Endothelial cell of umbilical vein (primary cell): Measurements from ENCODE around the gene CHP1. TPM values are rescaled to one million over a fixed set of nuclear protein-coding genes. Genes with fewer than 3 reads are reported as not detected.
"Not testable (repeated sequence)": the region's sequence is repeated elsewhere in the genome, so short reads cannot be mapped to it uniquely, and the experiment has no call there.

Source experiments
- BruUV-seq: library from RNA; stranded (reverse); fragments of 400-500 nt; replicated peaks from 2 replicates; lab custom pipeline; 2021; lab: Mats Ljungman, UMichigan
- CTCF ChIA-PET: fragments of 300-600, 350-600 bp; sonication (Branson Sonifier 250); formaldehyde crosslinking; loops from one replicate; lab custom pipeline; 2021; ENCODE audit warnings: antibody characterized with exemption, inconsistent platforms; lab: Charles Lee
- POLR2A ChIA-PET: fragments of 300-600, 350-600 bp; sonication (Branson Sonifier 250); formaldehyde crosslinking; loops from one replicate; lab custom pipeline; 2021; ENCODE audit warnings: antibody characterized with exemption, inconsistent platforms; lab: Charles Lee
- DNase-seq: peaks from one replicate; pipeline ENCODE4 v3.0.0-alpha.2; 2011; ENCODE audit warnings: low read depth, low spot score
- FAIRE-seq: peaks from 2 replicates; lab custom pipeline; 2011; peaks lifted over from hg19 to GRCh38; lab: Jason Lieb, UNC
- H2AFZ ChIP-seq: 2 replicates; pipeline ENCODE4 v1.6.0; 2012; ENCODE audit warnings: low read depth, low read length, control low read depth, inconsistent platforms
- H3K27ac ChIP-seq: 2 replicates; pipeline ENCODE4 v1.5.1; 2011; ENCODE audit warnings: low read depth, mild to moderate bottlenecking, control low read depth, low read length, moderate library complexity; ENCODE audit not compliant: insufficient read depth
- H3K27me3 ChIP-seq, 2 experiments: 2 replicates each; pipeline versions ENCODE4 v1.6.0 to v1.6.1; 2011; ENCODE audit warnings: low read length in 2 of 2, mixed read lengths in 1 of 2; ENCODE audit not compliant: control insufficient read depth in 2 of 2, insufficient read depth in 2 of 2
- H3K36me3 ChIP-seq, 2 experiments: 2 replicates in 1 of 2; 3 replicates in 1 of 2; pipeline ENCODE4 v1.5.1; 2011; ENCODE audit warnings: low read length in 2 of 2, mild to moderate bottlenecking in 1 of 2, moderate library complexity in 1 of 2; ENCODE audit not compliant: control insufficient read depth in 2 of 2, insufficient read depth in 2 of 2; ENCODE audit errors: extremely low read depth in 1 of 2
- H3K4me1 ChIP-seq: 3 replicates; pipeline ENCODE4 v1.5.1; 2011; ENCODE audit warnings: mild to moderate bottlenecking, low read length; ENCODE audit not compliant: control insufficient read depth, insufficient read depth; ENCODE audit errors: extremely low read depth
- H3K4me2 ChIP-seq: 2 replicates; pipeline ENCODE4 v1.6.1; 2011; ENCODE audit warnings: low read length, control low read depth, mixed read lengths; ENCODE audit not compliant: insufficient read depth
- H3K4me3 ChIP-seq, 3 experiments: fragments of 200-600 bp in 1 of 3; sonication (generic), shearing (Covaris generic) in 1 of 3; replicated peaks in 1 of 3; 2 replicates each; pipeline ENCODE4 v1.5.1; 2011 to 2016; ENCODE audit warnings: control low read depth in 3 of 3, low read length in 3 of 3, mild to moderate bottlenecking in 2 of 3, inconsistent platforms in 1 of 3, low read depth in 1 of 3, moderate library complexity in 1 of 3; ENCODE audit not compliant: insufficient read depth in 1 of 3
- H3K79me2 ChIP-seq: 2 replicates; pipeline ENCODE4 v1.6.0; 2012; ENCODE audit warnings: low read length, inconsistent platforms; ENCODE audit not compliant: control insufficient read depth, insufficient read depth
- H3K9ac ChIP-seq: replicated peaks from 2 replicates; pipeline ENCODE3; 2011; ENCODE audit warnings: low read length, control low read depth; ENCODE audit not compliant: insufficient read depth; ENCODE audit errors: extremely low read depth
- H3K9me1 ChIP-seq: replicated peaks from 3 replicates; pipeline ENCODE4 v1.6.0; 2011; ENCODE audit warnings: mild to moderate bottlenecking, low read length; ENCODE audit not compliant: control insufficient read depth, insufficient read depth; ENCODE audit errors: extremely low read depth
- H3K9me3 ChIP-seq: replicated peaks from 2 replicates; pipeline ENCODE4 v1.5.1; 2012; ENCODE audit warnings: low read length, inconsistent platforms; ENCODE audit not compliant: control insufficient read depth, insufficient read depth
- H4K20me1 ChIP-seq: replicated peaks from 2 replicates; pipeline ENCODE3; 2011; ENCODE audit warnings: mild to moderate bottlenecking, low read length; ENCODE audit not compliant: control insufficient read depth, insufficient read depth; ENCODE audit errors: extremely low read depth
- CTCF ChIP-seq, 2 donors: IDR thresholded peaks; 1 replicate in 1 of 2; 2 replicates in 1 of 2; pipeline ENCODE4 v1.5.1; 2011; ENCODE audit warnings: low read length in 2 of 2, mild to moderate bottlenecking in 2 of 2, moderate library complexity in 2 of 2, control low read depth in 1 of 2, inconsistent platforms in 1 of 2, low read depth in 1 of 2; ENCODE audit not compliant: insufficient read depth in 1 of 2; ENCODE audit errors: extremely low read depth in 1 of 2
- EZH2 ChIP-seq: IDR thresholded peaks from 2 replicates; pipeline ENCODE4 v1.6.1; 2012; ENCODE audit warnings: borderline replicate concordance, low read depth, mild to moderate bottlenecking, moderate library complexity, low read length, inconsistent platforms; ENCODE audit not compliant: severe bottlenecking
- FOS ChIP-seq: IDR thresholded peaks from 2 replicates; pipeline ENCODE4 v1.6.1; 2011; ENCODE audit warnings: mild to moderate bottlenecking, low read length, moderate library complexity, borderline replicate concordance; ENCODE audit not compliant: insufficient read depth
- GATA2 ChIP-seq: IDR thresholded peaks from 2 replicates; pipeline ENCODE4 v1.7.0; 2011; ENCODE audit warnings: low read depth, mild to moderate bottlenecking, moderate library complexity, mixed read lengths, low read length; ENCODE audit not compliant: insufficient read length, insufficient read depth
- JUN ChIP-seq: IDR thresholded peaks from 2 replicates; pipeline ENCODE4 v1.6.1; 2011; ENCODE audit warnings: borderline replicate concordance, low read depth; ENCODE audit not compliant: insufficient read length, insufficient read depth
- MAX ChIP-seq: IDR thresholded peaks from 2 replicates; pipeline ENCODE4 v1.6.1; 2011; ENCODE audit not compliant: insufficient read depth, insufficient read length
- MYC ChIP-seq: IDR thresholded peaks from one replicate; pipeline ENCODE4 v1.6.1; 2011; ENCODE audit warnings: mild to moderate bottlenecking, low read depth, low read length
- POLR2A ChIP-seq: IDR thresholded peaks from 2 replicates; pipeline ENCODE4 v1.6.1; 2012; ENCODE audit warnings: low read depth, mild to moderate bottlenecking, control low read depth, low read length
- POLR2AphosphoS5 ChIP-seq: IDR thresholded peaks from 2 replicates; pipeline ENCODE4 v1.6.1; 2012; ENCODE audit warnings: low read depth, mild to moderate bottlenecking, control low read depth, low read length, moderate library complexity; ENCODE audit not compliant: insufficient read depth
- dilution Hi-C: fragments of 300-500 bp; cut with MboI; formaldehyde crosslinking; loops from one replicate; pipeline ENCODE4 v1.15.0; 2019; ENCODE audit warnings: low sequenced_read_pairs; ENCODE audit not compliant: extremely low pct_ligation_motif_present
- intact Hi-C: fragments of 100-400 bp; cut with micrococcal nuclease; formaldehyde crosslinking; loops from one replicate; pipeline ENCODE4 v1.10.0; 2022
- polyA plus RNA-seq, 4 experiments: library from polyadenylated mRNA; depleted of rRNA in 3 of 4; stranded (reverse) in 3 of 4; unstranded in 1 of 4; fragments of >200 nt; gene quantifications; 2 replicates each; pipeline versions ENCODE4 v1.2.1 to v1.2.3, GENCODE V29; 2011 to 2012; ENCODE audit warnings: missing spikeins in 1 of 4
- total RNA-seq: library from RNA; stranded (reverse); gene quantifications from 2 replicates; pipeline ENCODE4 v1.2.3, GENCODE V29; 2021

The CHP1 gene
- total and polyA plus RNA-seq, 2 donors (not counting 3 experiments of a cell fraction or from before 2014, with no cell fraction given), result 49.1 to 96.2 TPM

- H3K4me1 ChIP-seq, H4K20me1 ChIP-seq, DNase-seq, H2AFZ ChIP-seq, dilution Hi-C loops, H3K27me3 ChIP-seq, H3K9ac ChIP-seq, H3K27ac ChIP-seq, H3K36me3 ChIP-seq, intact Hi-C loops, H3K9me3 ChIP-seq, FAIRE-seq, H3K79me2 ChIP-seq, BruUV-seq, H3K4me3 ChIP-seq, POLR2A ChIA-PET, H3K4me2 ChIP-seq, H3K9me1 ChIP-seq: not testable (repeated sequence)
- CTCF ChIA-PET, result interaction anchor here (1.1 kb wide), 1 partner anchor 9 kb away, joined by 7 read pairs; no protein-coding TSS in a partner anchor
Measured at GRCh38 chr15:41301139-41301538, 70.1 kb downstream of the CHP1 start.

- POLR2A ChIA-PET, result no interaction called here
- no TSS peak for BruUV-seq
- DNase-seq, result no peak
- no peaks in the 10 kb centered on the region for H3K36me3 ChIP-seq
- no peak for FAIRE-seq
- TF ChIP-seq FOS (no peak), POLR2A (no peak), CTCF (IDR thresholded peaks at IDR 0.05; ENCODE audit: extremely low read depth in 1 of 2, insufficient read depth in 1 of 2, low read depth in 1 of 2, low read length in 2 of 2) (no peak), MAX (no peak), GATA2 (no peak), JUN (no peak), POLR2AphosphoS5 (no peak), EZH2 (no peak), MYC (no peak)
- H3K4me1 ChIP-seq, result no peaks in the 10 kb centered on the region
- dilution Hi-C loops, result no loop called here
- no peaks in the 10 kb centered on the region for H3K9me3 ChIP-seq
- H3K9ac ChIP-seq, result no peak overlapping the region
- no peaks in the 10 kb centered on the region for H3K79me2 ChIP-seq
- no peaks in the 10 kb centered on the region for H3K9me1 ChIP-seq
- intact Hi-C loops, result no loop called here
- no peak overlapping the region for H3K4me3 ChIP-seq
- CTCF ChIA-PET, result interaction anchor here (1.1 kb wide), 1 partner anchor 9 kb away, joined by 7 read pairs; no protein-coding TSS in a partner anchor
- H4K20me1 ChIP-seq, result no peaks in the 10 kb centered on the region
- H3K27me3 ChIP-seq, result no peaks in the 10 kb centered on the region
- no peak overlapping the region for H3K27ac ChIP-seq
- no peak overlapping the region for H2AFZ ChIP-seq
- H3K4me2 ChIP-seq, result no peak overlapping the region
Measured at GRCh38 chr15:41301587-41301986, 70.5 kb downstream of the CHP1 start.
